ENCODE measurements around the gene NTNG1. TPM values are rescaled to one million over a fixed set of nuclear protein-coding genes. Genes with fewer than 3 reads are reported as not detected.

The NTNG1 gene
- total and polyA plus RNA-seq, 2 of the 4 experiments (the other 2 are of a cell fraction) = 1.2 to 2.3 TPM

GRCh38 chr1:107291987-107292386, 151.1 kb downstream of the NTNG1 start:
- 100% methylated on average over 1 of the region's 5 CpGs; no CpG with 5 or more reads in 1 of the 2 experiments for WGBS, 2 experiments (ENCODE audit: extremely low coverage in 2 of 2, insufficient read length in 1 of 2)

More at GRCh38 chr1:107291987-107292386, 151.1 kb downstream of the NTNG1 start:
- dilution Hi-C loops (cut with HindIII; ENCODE audit: low sequenced_read_pairs, unreplicated experiment) (no loop called here), in situ Hi-C loops (cut with MboI; ENCODE audit: low sequenced_read_pairs) (no loop called here), intact Hi-C loops (cut with micrococcal nuclease) (no loop called here)
- Histone ChIP-seq H3K23ac (ENCODE audit: low read depth, low read length) (no peak overlapping the region), H2BK120ac (ENCODE audit: low read depth, low read length) (no peak overlapping the region), H3K27me3 (ENCODE audit: control insufficient read depth, insufficient read depth, low read length) (no peaks in the 10 kb centered on the region), H2BK15ac (ENCODE audit: low read depth, low read length) (no peak overlapping the region), H3K56ac (ENCODE audit: extremely low read depth, insufficient read depth, low read length) (no peak overlapping the region), H3K79me1 (ENCODE audit: low read depth in 1 of 2, low read length in 2 of 2) (no peaks in the 10 kb centered on the region), H2AK5ac (ENCODE audit: low read depth, low read length) (no peak overlapping the region), H3K9ac (ENCODE audit: low read depth, low read length) (no peak overlapping the region), H3K4me3 (ENCODE audit: insufficient read depth, low read depth, low read length) (no peak overlapping the region), H4K5ac (ENCODE audit: low read depth, low read length) (no peak overlapping the region), H3K18ac (ENCODE audit: low read depth, low read length) (no peak overlapping the region), H3K4me1 (ENCODE audit: control insufficient read depth, insufficient read depth, low read length) (no peaks in the 10 kb centered on the region), H3K4ac (ENCODE audit: low read depth, low read length) (no peak overlapping the region), H4K91ac (ENCODE audit: insufficient read depth, low read depth, low read length) (no peak overlapping the region), H3K9me3 (ENCODE audit: control insufficient read depth, insufficient read depth, low read length) (no peaks in the 10 kb centered on the region; the same call in 1 of the 2 replicates), H3K27ac (ENCODE audit: insufficient read depth, low read length) (no peak overlapping the region), H3K14ac (replicated peaks; ENCODE audit: low read depth, low read length) (no peak overlapping the region), H3K4me2 (ENCODE audit: low read depth, low read length) (no peak overlapping the region), H4K8ac (ENCODE audit: low read depth in 2 of 2, low read length in 2 of 2) (no peak overlapping the region), H2BK20ac (ENCODE audit: low read depth, low read length) (no peak overlapping the region), H2AFZ (replicated peaks; ENCODE audit: low read length, poor library complexity) (no peak overlapping the region), H3K36me3 (ENCODE audit: control insufficient read depth, insufficient read depth, low read length) (no peaks in the 10 kb centered on the region), H2AK9ac (replicated peaks; ENCODE audit: low read depth, low read length, poor library complexity) (no peak overlapping the region), H3K9me1 (ENCODE audit: insufficient read depth, low read length) (no peaks in the 10 kb centered on the region), H2BK5ac (ENCODE audit: low read depth, low read length, poor library complexity, severe bottlenecking) (no peak overlapping the region), H4K20me1 (ENCODE audit: insufficient read depth, low read length) (no peaks in the 10 kb centered on the region)
- TF ChIP-seq MAFK (IDR thresholded peaks at IDR 0.05; ENCODE audit: low read depth, low read length) = no peak
- no peak for TF ChIP-seq RFX5 (IDR thresholded peaks at IDR 0.05; ENCODE audit: low read depth, low read length)
- no peak for TF ChIP-seq RCOR1 (IDR thresholded peaks at IDR 0.05; ENCODE audit: insufficient replicate concordance, low read length)
- TF ChIP-seq CTCF (conservative IDR thresholded peaks at IDR 0.05; ENCODE audit: low read depth, low read length) = no peak
- no peak for TF ChIP-seq SMC3 (IDR thresholded peaks at IDR 0.05; ENCODE audit: low read depth, low read length)
- TF ChIP-seq CHD1 (IDR thresholded peaks at IDR 0.05; ENCODE audit: low read depth, low read length) = no peak
- TF ChIP-seq MAZ (IDR thresholded peaks at IDR 0.05; ENCODE audit: borderline replicate concordance, low read depth, low read length) = no peak
- no peak for TF ChIP-seq MXI1 (IDR thresholded peaks at IDR 0.05; ENCODE audit: borderline replicate concordance, low read depth, low read length)
- TF ChIP-seq NFE2L2 (IDR thresholded peaks at IDR 0.05; ENCODE audit: low read depth, low read length) = no peak
- TF ChIP-seq BHLHE40 (IDR thresholded peaks at IDR 0.05; ENCODE audit: low read depth, low read length) = no peak
- no peak for TF ChIP-seq FOS (IDR thresholded peaks at IDR 0.05; ENCODE audit: low read depth, low read length)
- TF ChIP-seq POLR2A (IDR thresholded peaks at IDR 0.05; ENCODE audit: low read depth, low read length) = no peak
- no peak for TF ChIP-seq USF2 (IDR thresholded peaks at IDR 0.05; ENCODE audit: low read depth, low read length)
- ChIA-PET CTCF (no interaction called here), POLR2A (ENCODE audit: unreplicated experiment) (no interaction called here)
- ATAC-seq (ENCODE audit: low read depth) (no peak), DNase-seq (no peak)
- BruUV-seq (replicated peaks) = no TSS peak

All from IMR-90 (cell line).